Loucy (cell line): ENCODE results near the gene XPNPEP1.

ENCODE experiments used
- EZH2phosphoT487 ChIP-seq: fragments of 200-600 bp; IDR thresholded peaks from 2 replicates; pipeline ENCODE4 v1.6.1; 2018; ENCODE audit warnings: antibody characterized with exemption, mild to moderate bottlenecking, moderate library complexity, borderline replicate concordance
- TF ChIP-seq, protein P1 (sequence below): fragments of 200-600 bp; sonication (generic); conservative IDR thresholded peaks from 2 replicates; pipeline ENCODE4 v1.5.1; 2014; ENCODE audit warnings: mild to moderate bottlenecking, antibody characterized with exemption, low read length

DNA sequence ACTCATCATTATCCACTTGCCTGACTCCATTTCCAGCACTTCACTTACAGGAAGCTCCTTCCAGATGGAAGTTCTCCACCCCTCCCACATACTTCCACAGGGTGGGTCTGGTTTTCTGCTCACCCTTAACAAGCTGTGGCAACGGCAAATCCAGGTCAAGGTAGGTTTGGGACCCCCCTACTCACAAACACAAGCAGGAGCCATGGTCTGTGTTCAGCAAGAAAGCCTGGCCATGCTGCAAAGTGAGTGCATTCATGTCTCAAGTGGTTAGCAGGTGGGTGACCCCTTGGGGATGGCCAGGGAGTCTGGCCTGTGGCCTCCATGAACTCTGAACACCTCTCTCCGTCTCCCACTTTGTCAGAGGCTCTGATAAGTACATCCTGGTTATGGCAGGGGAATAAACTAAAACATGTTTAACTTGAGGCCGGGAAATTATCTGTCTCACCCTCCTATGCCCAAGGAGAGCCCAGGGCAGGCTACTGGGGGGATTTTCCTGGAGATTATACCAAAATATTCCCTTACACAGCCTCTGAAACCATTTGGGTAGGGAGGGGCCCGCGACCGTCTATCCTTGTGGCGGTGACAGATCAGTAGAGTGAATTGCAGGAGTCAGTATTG is 844 bp downstream of the XPNPEP1 start:
- TF ChIP-seq, protein P1, sequence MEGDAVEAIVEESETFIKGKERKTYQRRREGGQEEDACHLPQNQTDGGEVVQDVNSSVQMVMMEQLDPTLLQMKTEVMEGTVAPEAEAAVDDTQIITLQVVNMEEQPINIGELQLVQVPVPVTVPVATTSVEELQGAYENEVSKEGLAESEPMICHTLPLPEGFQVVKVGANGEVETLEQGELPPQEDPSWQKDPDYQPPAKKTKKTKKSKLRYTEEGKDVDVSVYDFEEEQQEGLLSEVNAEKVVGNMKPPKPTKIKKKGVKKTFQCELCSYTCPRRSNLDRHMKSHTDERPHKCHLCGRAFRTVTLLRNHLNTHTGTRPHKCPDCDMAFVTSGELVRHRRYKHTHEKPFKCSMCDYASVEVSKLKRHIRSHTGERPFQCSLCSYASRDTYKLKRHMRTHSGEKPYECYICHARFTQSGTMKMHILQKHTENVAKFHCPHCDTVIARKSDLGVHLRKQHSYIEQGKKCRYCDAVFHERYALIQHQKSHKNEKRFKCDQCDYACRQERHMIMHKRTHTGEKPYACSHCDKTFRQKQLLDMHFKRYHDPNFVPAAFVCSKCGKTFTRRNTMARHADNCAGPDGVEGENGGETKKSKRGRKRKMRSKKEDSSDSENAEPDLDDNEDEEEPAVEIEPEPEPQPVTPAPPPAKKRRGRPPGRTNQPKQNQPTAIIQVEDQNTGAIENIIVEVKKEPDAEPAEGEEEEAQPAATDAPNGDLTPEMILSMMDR = no peak
- no peak for TF ChIP-seq EZH2phosphoT487
